Activated effector memory CD4-positive, alpha-beta T cell treated with anti-CD3 and anti-CD28 coated beads, Interleukin-2, amount 50 U/mL, for 16 hours (primary cell): ENCODE measurements around the gene GFM1.

Experiments used
- DNase-seq: peaks from one replicate; pipeline ENCODE4 v3.0.0-alpha.2; 2020

The GFM1 gene

DNA sequence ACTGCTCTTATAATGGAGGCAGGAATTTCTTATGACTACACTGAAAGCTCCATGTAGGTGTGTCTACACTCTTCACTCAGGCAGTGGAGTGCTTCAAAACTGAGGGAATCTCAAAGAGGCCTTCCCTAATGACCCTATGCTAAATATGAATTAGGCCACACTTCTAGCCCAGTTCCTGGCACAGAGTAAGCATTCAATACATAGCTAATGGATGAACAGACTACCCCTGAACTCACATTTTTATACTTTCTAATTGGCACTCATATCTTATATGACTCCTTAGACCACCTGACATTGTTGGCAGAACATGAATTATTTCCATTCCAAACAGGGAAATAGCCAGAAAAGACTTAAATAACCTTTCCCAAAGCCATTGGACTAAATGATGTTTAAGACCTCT, 84.5 kb downstream of the GFM1 start:
- DNase-seq = no peak

DNA sequence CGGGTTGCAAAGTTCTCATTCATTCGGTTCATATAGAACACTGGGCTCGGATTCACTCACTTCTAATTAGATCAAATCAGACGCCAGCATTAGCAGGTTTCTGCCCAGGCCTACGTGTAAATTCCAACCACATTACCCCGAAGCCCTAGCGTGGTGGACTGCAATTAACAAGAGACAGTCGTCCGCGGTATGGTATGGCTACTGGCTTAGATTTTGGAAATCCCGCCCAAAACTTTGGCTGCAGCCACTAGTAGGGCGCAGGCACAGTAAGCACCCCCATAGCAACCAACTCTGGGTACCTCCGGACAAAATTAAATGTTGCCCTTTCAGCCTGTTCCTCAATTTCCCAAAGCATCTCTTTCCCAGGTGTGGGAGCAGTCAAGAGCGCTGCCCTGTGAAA, 87.2 kb downstream of the GFM1 start:
- DNase-seq = no peak

DNA sequence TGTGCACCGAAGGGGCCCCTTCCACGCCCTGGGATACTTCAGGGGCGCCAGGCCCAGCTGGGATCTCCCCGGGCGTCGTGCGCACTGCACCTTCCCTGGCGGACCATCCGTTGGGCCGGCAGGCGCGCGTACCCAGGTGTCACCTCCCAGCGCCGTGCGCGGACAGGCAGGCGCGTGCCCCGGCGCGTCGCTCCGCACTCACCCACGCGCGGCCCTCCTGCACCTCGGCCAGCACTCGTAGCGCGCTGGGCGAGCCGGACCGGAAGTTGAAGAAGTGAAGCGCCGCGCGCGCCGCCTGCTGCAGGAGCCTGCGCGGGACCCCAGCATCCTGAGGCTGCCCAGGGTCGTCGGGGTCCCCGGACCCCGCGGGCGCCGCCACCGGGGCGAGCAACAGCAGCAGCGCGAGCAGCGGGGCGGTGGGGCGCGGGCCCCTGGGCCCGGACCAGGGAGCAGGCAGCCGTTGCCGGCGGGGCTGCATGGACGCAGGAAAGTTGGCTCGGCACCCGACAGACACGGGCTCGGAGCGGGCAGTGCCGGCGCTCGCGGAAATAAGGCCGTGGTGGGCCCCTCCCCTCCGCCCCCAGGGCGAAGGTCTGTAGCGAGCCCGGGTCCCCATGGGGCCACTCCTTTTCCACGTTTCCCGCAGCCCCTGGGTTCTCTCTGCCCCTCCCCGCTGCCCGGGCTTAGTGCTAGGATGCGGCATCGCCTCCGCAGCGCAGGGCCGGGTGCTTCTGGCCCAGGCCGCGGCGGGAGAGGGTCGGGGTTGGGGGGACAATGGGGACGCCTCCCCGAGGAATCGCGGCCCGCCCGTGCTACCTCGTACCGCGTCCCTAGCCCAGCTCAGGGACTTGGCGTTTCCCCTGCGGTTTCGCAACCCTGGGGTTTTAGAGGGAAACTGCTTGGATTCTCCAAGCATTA, 87.9 kb downstream of the GFM1 start, which contains the start of gene RARRES1:
Gene RARRES1 (minus strand): TSS at position 520 of the 918 bp plus-strand sequence. CDS start 42 bp downstream, at position 478.
- peak; percentile 76 for DNase-seq

DNA sequence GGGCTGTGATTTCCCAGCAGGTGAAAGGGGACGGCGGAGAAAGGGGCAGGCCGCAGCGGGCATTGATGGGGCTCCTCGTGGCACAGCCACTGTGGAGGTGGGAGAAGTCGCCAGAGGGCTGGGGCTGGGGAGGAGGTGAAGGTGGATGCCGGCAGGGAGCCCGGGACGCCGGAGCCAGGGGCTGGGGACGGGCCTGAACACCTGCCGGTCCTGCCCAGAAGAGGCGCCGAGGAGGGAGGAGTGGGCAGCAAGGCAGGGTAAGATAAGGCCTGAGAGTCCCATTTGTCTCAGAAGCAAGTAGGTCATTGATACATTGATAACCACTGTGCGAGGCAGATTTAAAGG, 88.5 kb downstream of the GFM1 start:
- DNase-seq = no peak

DNA sequence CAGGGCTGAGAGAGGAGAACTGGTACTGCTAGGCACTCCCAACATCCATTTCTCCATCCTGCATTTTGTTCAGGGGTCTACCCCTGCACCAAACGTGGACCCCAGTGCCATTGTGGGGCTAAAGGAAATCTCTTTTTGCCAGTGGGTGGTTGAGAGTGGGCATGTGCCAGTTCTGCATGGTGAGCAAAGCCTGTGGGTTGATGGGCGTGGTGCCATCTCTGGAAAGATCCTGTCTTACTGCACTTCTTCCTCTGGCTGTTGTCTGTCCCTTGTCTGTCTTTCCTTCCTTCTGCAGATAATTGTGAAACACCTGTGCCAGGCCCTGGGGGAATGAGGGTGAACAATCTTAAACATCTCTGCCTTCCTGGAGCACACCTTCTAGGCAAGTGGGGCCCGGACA, 89.3 kb downstream of the GFM1 start:
- no peak for DNase-seq

DNA sequence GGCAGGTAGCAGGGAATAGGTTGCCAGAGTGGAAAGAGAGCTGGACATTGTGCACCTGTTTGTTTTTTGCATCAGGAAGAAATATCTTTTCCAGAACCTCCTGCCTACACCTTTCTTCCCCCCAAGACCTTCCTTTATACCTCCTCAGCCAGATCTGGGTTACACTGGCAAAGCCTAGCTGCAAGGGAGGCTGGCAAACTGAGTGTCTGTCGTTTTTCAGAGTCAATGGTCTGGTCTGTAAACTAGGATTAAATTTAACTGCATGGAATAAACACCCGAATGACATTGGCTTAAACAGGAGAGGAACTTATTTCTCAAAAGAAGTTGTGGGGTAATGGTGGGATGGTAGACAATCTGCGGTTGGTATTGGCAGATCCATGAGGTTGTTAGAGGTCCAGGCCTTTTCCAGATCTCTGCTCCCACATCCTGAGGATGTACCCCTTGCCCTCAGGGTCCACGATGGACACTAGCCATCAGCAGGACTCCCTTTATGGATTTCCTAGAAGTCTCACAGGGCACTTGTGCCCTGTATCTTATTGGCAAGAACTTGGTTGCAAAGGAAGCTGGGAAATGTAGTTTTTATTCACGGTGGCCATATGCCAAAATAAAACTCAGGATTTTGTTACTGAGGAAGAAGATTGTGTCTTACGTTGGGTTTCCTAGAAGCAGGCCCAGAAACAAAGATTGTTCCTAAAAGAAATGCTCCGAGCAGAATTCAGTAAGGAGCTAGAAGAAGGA, 91.1 kb downstream of the GFM1 start:
- no peak for DNase-seq

DNA sequence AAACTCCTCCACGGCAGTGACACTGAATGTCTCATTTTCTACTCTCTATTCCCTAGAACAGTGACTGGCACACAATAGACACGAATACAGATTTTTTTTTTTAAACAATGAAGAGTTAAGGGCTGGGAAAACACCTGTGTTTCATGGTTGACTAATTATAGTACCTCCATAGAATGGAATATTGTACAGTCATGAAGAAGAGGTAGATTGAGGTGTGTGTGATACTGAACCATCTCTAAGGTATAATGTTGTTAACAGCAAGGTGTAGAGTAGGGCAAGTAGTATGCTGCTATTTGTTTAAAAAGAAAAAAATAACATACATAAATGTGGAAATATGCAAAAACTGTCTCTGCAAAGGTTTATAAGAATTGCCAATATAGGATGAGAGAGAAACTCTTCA, 93.1 kb downstream of the GFM1 start:
- DNase-seq = no peak

DNA sequence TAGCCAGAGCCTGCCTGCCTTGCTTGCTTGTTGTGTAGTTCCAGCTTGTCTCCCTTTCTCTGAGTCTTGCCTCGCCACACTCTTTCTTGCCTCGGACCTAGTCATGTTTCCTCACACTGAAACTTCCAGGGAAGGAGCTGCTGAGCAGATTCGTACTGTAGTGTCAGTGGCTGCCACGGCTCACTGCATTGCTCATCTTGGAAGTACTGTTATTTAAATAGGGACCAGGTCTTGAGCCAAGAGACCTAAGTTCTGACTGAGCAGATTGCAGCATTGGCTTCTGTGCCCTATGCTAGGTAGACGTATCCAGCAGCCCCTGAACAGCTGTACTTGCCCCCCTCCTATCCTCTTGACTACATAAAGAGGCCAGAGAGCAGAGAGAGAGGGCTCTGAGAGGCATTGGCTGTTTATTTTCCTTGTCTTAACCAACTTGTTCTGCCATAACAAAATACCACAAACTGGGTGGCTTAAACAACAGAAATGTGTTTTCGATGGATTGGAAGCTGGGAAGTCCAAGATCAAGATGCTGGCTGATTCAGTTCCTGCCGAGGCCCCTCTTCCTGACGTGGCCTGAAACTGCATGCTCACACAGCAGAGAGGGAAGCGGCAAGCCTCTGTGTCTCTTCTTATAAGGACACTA, 93.8 kb downstream of the GFM1 start:
- no peak for DNase-seq

DNA sequence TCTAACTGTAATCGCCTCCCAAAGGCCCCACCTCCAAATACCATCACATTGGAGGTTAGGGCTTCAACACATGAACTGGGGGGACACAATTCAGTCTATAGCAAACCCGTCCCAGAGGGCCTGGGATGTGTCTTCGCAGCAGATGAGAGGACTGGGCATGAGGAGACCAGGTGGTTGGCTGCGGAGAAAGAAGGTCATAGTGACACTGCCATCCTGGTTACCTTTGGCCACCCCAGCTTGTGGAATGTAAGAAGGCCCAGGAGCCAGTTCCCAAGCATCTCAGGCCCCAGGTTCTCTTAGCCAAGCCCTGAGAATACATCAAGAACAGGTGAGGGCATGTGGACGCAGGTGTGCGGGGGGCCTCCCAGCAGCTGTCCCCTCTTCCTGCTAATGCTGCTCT, 94.3 kb downstream of the GFM1 start:
- no peak for DNase-seq

DNA sequence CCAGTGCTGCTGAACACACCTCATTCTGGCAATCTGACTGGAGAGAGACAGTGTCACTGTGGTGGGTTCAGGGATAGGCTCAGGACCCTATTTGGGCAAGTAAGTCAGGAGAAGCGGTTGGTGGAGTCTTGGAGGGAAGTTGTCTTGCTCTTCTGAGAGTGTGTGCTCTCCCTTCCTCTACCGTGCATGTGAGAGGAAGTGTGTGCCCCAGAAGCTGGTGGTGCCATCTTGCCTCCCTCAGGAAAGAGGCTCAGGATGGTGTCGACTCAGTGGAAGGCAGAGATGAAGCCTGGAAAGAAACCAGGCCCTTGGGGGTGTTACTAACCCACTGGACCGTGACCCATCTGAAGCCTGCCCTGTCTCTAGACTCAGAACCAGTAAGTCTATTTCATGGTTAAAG, 94.8 kb downstream of the GFM1 start:
- DNase-seq = no peak

DNA sequence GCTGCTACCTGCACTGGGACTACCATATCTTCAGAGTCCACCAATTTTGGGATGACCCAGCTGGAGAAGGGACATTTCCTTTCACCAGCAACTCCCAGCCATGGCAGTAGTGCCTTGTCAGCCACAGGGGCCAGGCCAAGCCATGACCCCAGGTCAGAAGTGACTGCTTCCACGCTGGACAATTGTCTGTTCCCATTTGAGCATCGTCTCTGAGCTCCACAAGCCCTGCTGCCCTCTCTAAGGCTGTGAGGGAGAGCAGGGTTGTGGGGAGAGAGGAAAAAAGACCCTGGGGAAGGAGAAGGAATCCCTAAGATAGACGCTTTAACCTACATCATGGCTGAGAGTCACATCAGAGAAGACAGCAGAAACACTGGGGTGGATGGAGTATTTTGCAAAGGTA, 95.3 kb downstream of the GFM1 start:
- no peak for DNase-seq
